GM18502 (cell line): ENCODE results near the gene FUOM.
"Not testable (repeated sequence)": the region's sequence is repeated elsewhere in the genome, so short reads cannot be mapped to it uniquely, and the experiment has no call there.

Source experiments
- ATAC-seq: cut with Tn5 transposase; IDR thresholded peaks from one replicate; pipeline ENCODE4 v1.9.1; 2021; ENCODE audit warnings: mild to moderate bottlenecking; ENCODE audit not compliant: unreplicated experiment, poor library complexity

The FUOM gene

GRCh38 chr10:133336118-133336576 lies 21.7 kb downstream of the FUOM start:
- no peak for ATAC-seq

GRCh38 chr10:133335246-133336117 lies 22.3 kb downstream of the FUOM start:
- ATAC-seq: no peak

- ATAC-seq: no peak
These were observed 23.1 kb downstream of the FUOM start for GRCh38 chr10:133334503-133335245.

GRCh38 chr10:133332936-133333699 lies 24.7 kb downstream of the FUOM start:
- no peak for ATAC-seq

GRCh38 chr10:133329491-133330202 lies 28.2 kb downstream of the FUOM start:
- ATAC-seq: peak; percentile 88

- ATAC-seq: no peak
These were observed 29.2 kb downstream of the FUOM start for GRCh38 chr10:133328358-133329343.

- no peak for ATAC-seq
These were observed 30.0 kb downstream of the FUOM start for GRCh38 chr10:133327651-133328357.

GRCh38 chr10:133326745-133327650 lies 30.8 kb downstream of the FUOM start:
- ATAC-seq: no peak

DNA sequence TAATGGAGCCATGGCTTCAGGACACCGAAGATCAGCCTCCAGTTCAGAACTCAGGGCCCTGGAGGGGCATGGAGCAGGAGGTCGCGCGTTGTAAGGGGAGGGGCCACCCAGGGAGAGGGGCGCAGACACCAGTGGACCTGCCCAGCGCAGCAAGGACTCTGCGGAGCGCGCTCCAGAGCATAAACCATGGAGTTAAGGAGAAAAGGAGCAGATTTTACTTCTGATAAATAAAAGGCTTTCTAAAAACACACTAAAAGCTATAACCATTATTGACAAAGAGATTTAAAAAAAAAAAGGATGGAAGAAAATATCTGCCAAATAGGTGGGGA lies 31.6 kb downstream of the FUOM start:
- ATAC-seq: no peak

- no peak for ATAC-seq
These were observed 32.2 kb downstream of the FUOM start for GRCh38 chr10:133325440-133326222.

- ATAC-seq: no peak
These were observed 33.0 kb downstream of the FUOM start for GRCh38 chr10:133324857-133325260.

DNA sequence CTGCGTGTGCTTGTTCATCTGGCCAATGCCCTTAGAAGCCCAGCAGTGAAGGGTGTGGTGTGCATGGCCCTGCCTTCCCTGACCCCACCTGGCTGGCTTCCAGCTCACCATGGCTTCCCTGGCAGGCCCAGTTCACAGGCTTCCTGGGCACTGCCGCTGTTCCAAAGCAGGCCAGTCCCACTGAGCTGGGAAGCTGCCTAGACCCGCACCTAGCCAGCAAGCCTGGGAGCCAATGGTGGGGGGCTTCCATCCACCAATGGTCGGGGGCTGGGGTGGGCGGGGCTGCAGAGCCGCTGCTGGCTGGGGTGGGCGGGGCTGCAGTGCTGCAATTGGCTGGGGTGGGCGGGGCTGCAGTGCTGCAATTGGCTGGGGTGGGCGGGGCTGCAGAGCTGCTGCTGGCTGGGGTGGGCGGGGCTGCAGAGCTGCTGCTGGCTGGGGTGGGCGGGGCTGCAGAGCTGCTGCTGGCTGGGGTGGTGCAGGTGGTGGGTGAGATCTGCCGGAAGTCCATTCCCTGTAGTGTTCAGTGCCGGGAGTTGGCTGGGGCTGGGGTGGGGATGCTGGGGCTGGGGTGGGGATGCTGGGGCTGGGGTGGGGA lies 33.5 kb downstream of the FUOM start:
- ATAC-seq: no peak

DNA sequence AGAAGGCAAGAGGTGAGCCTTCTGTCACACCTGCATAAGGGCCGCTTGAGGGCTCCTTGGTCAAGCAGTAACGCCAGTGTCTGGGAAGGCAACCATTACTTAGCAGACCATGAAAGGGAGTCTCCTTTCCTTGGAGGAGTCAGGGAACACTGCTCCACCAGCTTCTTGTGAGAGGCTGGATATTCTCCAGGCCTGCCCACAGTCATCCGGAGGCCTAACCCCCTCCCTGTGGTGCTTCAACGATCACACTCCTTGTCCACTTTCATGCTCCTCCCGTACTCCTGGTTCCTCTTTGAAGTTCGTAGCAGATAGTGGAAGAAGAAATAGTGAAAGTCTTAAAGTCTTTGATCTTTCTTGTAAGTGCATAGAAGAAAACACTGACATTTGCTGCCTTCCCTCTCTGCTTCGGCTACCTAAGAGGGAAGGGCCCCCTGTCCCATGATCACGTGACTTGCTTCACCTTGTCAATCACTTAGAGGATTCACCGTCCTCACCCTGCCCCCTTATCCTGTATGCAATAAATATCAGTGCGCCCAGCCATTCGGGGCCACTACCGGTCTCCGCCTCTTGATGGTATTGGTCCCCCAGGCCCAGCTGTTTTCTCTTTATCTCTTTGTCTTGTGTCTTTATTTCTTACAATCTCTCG lies 35.6 kb downstream of the FUOM start:
- not testable (repeated sequence) for ATAC-seq

DNA sequence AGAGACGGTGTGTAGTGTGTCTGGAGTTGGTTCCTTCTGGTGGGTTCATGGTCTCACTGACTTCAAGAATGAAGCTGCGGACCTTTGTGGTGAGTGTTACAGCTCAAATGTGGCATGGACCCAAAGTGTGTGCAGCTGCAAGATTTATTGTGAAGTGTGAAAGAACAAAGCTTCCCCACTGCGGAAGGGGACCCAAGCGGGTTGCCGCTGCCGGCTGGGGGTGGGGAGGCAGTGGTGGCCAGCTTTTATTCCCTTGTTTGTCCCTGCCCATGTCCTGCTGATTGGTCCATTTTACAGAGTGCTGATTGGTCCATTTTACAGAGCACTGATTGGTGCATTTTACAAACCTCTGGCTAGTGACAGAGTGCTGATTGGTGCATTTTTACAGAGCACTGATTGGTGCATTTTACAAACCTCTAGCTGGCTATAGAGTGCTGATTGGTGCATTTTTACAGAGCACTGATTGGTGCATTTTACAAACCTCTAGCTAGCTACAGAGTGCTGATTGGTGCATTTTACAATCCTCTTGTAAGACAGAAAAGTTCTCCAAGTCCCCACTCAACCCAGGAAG lies 36.9 kb downstream of the FUOM start:
- ATAC-seq: not testable (repeated sequence)

DNA sequence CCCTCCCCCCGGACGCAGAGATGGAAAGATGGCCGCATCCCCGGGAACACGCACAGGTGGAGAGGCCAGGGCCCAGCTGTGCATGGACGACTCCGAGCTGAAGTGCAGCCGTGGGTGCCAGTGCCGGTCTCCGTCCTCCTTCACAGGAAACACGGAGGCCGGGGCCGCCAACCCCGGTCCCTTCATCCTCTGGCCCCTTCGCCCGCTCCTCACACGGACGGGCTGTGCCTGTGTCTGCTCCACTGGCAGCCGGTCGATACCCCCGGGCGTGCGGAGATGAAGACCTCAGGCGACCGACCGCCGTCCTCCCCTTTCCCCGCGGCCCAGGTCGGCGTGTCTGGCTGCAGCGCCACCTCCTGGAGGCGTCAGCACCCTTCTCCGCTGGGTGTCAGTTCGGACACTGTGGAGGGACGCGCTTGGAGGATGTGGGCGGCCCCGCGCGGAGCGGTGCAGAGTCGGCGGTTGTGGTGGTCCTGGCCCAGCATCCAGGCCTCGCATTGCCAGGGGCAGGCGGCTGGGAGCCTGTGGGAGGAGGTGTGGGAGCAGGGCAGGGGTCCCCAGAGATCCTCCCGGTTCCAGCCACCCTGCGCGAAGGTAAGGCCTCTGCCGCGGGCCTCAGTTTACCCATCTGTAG lies 39.2 kb downstream of the FUOM start:
- ATAC-seq: peak; percentile 67
